IMR-90 (cell line): ENCODE results near the gene NDUFB11. TPM values are rescaled to one million over a fixed set of nuclear protein-coding genes. Genes with fewer than 3 reads are reported as not detected.

Source experiments
- ATAC-seq: fragments of 200-7000 bp; cut with Tn5 transposase; 2 replicates; pipeline ENCODE4 v1.9.1; 2020; ENCODE audit warnings: low read depth, mild to moderate bottlenecking, moderate library complexity
- BruUV-seq: library from RNA; stranded (reverse); fragments of 400-500 nt; replicated peaks from 2 replicates; lab custom pipeline; 2021; lab: Mats Ljungman, UMichigan
- CTCF ChIA-PET: fragments of 300-600 bp; formaldehyde crosslinking; extraction: SDS; loops from one replicate; lab custom pipeline; 2021; ENCODE audit warnings: antibody characterized with exemption; lab: Yijun Ruan, JAX
- POLR2A ChIA-PET: fragments of 300-600 bp; sonication (Branson Sonifier 250); formaldehyde crosslinking; loops from one replicate; lab custom pipeline; 2022; ENCODE audit warnings: antibody characterized with exemption; ENCODE audit not compliant: unreplicated experiment; lab: Charles Lee
- DNase-seq: peaks from one replicate; pipeline ENCODE4 v3.0.0; 2013
- H2AFZ ChIP-seq: replicated peaks from 2 replicates; pipeline ENCODE3; 2013; ENCODE audit warnings: low read length, mild to moderate bottlenecking; ENCODE audit not compliant: poor library complexity
- H2AK5ac ChIP-seq: 2 replicates; pipeline ENCODE4 v1.6.1; 2013; ENCODE audit warnings: low read depth, low read length, inconsistent platforms
- H2AK9ac ChIP-seq: replicated peaks from 2 replicates; pipeline ENCODE3; 2013; ENCODE audit warnings: mild to moderate bottlenecking, low read depth, low read length, moderate library complexity; ENCODE audit not compliant: poor library complexity
- H2BK120ac ChIP-seq: 2 replicates; pipeline ENCODE4 v1.6.1; 2013; ENCODE audit warnings: low read depth, low read length, inconsistent platforms
- H2BK15ac ChIP-seq: 3 replicates; pipeline ENCODE4 v1.6.1; 2013; ENCODE audit warnings: low read depth, low read length, inconsistent platforms
- H2BK20ac ChIP-seq: 2 replicates; pipeline ENCODE4 v1.6.1; 2013; ENCODE audit warnings: low read depth, mild to moderate bottlenecking, inconsistent platforms, low read length, moderate library complexity
- H2BK5ac ChIP-seq: 2 replicates; pipeline ENCODE4 v1.6.1; 2013; ENCODE audit warnings: mild to moderate bottlenecking, low read depth, low read length, inconsistent platforms; ENCODE audit not compliant: poor library complexity, severe bottlenecking
- H3K14ac ChIP-seq: replicated peaks from 2 replicates; pipeline ENCODE4 v1.6.1; 2013; ENCODE audit warnings: low read depth, low read length, inconsistent platforms
- H3K18ac ChIP-seq: 2 replicates; pipeline ENCODE4 v1.6.1; 2013; ENCODE audit warnings: low read depth, low read length, control low read depth
- H3K23ac ChIP-seq: 2 replicates; pipeline ENCODE4 v1.6.1; 2013; ENCODE audit warnings: low read depth, low read length, inconsistent platforms
- H3K27ac ChIP-seq: 2 replicates; pipeline ENCODE4 v1.5.1; 2013; ENCODE audit warnings: mild to moderate bottlenecking, control low read depth, low read length; ENCODE audit not compliant: insufficient read depth
- H3K27me3 ChIP-seq: 2 replicates; pipeline ENCODE4 v1.6.1; 2013; ENCODE audit warnings: low read length; ENCODE audit not compliant: control insufficient read depth, insufficient read depth
- H3K36me3 ChIP-seq: 2 replicates; pipeline ENCODE4 v1.6.1; 2013; ENCODE audit warnings: low read length, mixed read lengths; ENCODE audit not compliant: control insufficient read depth, insufficient read depth
- H3K4ac ChIP-seq: 2 replicates; pipeline ENCODE4 v1.6.1; 2013; ENCODE audit warnings: low read depth, low read length, inconsistent platforms
- H3K4me1 ChIP-seq: 2 replicates; pipeline ENCODE4 v1.6.1; 2013; ENCODE audit warnings: low read length, mixed read lengths; ENCODE audit not compliant: control insufficient read depth, insufficient read depth
- H3K4me2 ChIP-seq: 2 replicates; pipeline ENCODE4 v1.6.1; 2013; ENCODE audit warnings: low read depth, mild to moderate bottlenecking, control low read depth, low read length, moderate library complexity
- H3K4me3 ChIP-seq: 2 replicates; pipeline ENCODE4 v1.5.1; 2013; ENCODE audit warnings: low read depth, mild to moderate bottlenecking, control low read depth, low read length, moderate library complexity; ENCODE audit not compliant: insufficient read depth
- H3K56ac ChIP-seq: 2 replicates; pipeline ENCODE4 v1.6.1; 2013; ENCODE audit warnings: low read length, inconsistent platforms; ENCODE audit not compliant: insufficient read depth; ENCODE audit errors: extremely low read depth
- H3K79me1 ChIP-seq, 2 experiments: 2 replicates each; pipeline ENCODE4 v1.6.1; 2013; ENCODE audit warnings: low read length in 2 of 2, inconsistent platforms in 1 of 2, low read depth in 1 of 2
- H3K9ac ChIP-seq: 2 replicates; pipeline ENCODE4 v1.6.1; 2013; ENCODE audit warnings: low read depth, low read length, control low read depth
- H3K9me1 ChIP-seq: 2 replicates; pipeline ENCODE4 v1.6.1; 2013; ENCODE audit warnings: low read length, inconsistent platforms; ENCODE audit not compliant: insufficient read depth
- H3K9me3 ChIP-seq: 2 replicates; pipeline ENCODE4 v1.6.1; 2013; ENCODE audit warnings: low read length; ENCODE audit not compliant: control insufficient read depth, insufficient read depth
- H4K20me1 ChIP-seq: 2 replicates; pipeline ENCODE4 v1.6.1; 2013; ENCODE audit warnings: low read length, inconsistent platforms; ENCODE audit not compliant: insufficient read depth
- H4K5ac ChIP-seq: 2 replicates; pipeline ENCODE4 v1.6.1; 2013; ENCODE audit warnings: mild to moderate bottlenecking, low read depth, low read length, control low read depth
- H4K8ac ChIP-seq, 2 experiments: 2 replicates each; pipeline ENCODE4 v1.6.1; 2013; ENCODE audit warnings: low read depth in 2 of 2, low read length in 2 of 2, control low read depth in 1 of 2, inconsistent platforms in 1 of 2
- H4K91ac ChIP-seq: 2 replicates; pipeline ENCODE4 v1.6.1; 2013; ENCODE audit warnings: low read depth, low read length, inconsistent platforms; ENCODE audit not compliant: insufficient read depth
- CEBPB ChIP-seq: IDR thresholded peaks from 2 replicates; pipeline ENCODE4 v1.6.1; 2012; ENCODE audit warnings: low read depth, low read length, improper control_type of control experiment
- FOS ChIP-seq: fragments of 150-350 bp; IDR thresholded peaks from 2 replicates; pipeline ENCODE4 v1.6.1; 2016; ENCODE audit warnings: low read depth, low read length
- RAD21 ChIP-seq: IDR thresholded peaks from 2 replicates; pipeline ENCODE4 v1.6.1; 2012; ENCODE audit warnings: low read length, improper control_type of control experiment
- RFX5 ChIP-seq: IDR thresholded peaks from 2 replicates; pipeline ENCODE4 v1.8.0; 2012; ENCODE audit warnings: low read depth, mild to moderate bottlenecking, low read length, moderate library complexity
- WGBS, 2 experiments: methylation state at CpG; one replicate each; pipeline versions ENCODE4 v1.1.5 to v1.1.7; 2013; ENCODE audit warnings: missing lambda C conversion rate in 2 of 2; ENCODE audit not compliant: insufficient read length in 1 of 2; ENCODE audit errors: extremely low coverage in 2 of 2; 5-methylcytosine and 5-hydroxymethylcytosine counted together
- dilution Hi-C: fragments of 300-500 bp; cut with HindIII; formaldehyde crosslinking; loops from one replicate; pipeline ENCODE4 v1.14.3; 2018; ENCODE audit warnings: low sequenced_read_pairs; ENCODE audit not compliant: unreplicated experiment
- in situ Hi-C: fragments of 300-500 bp; cut with MboI; formaldehyde crosslinking; loops from 3 replicates; pipeline ENCODE4 v1.14.3; 2019; ENCODE audit warnings: low sequenced_read_pairs, inconsistent platforms, mixed read lengths
- intact Hi-C: fragments of 100-400 bp; cut with micrococcal nuclease; formaldehyde crosslinking; loops from 2 replicates; pipeline ENCODE4 v1.10.0; 2022
- polyA plus RNA-seq, 3 experiments: library from polyadenylated mRNA; depleted of rRNA; stranded (reverse); fragments of >200 nt; gene quantifications; 2 replicates each; pipeline ENCODE4 v1.2.3, GENCODE V29; 2012; ENCODE audit warnings: low replicate concordance in 1 of 3
- total RNA-seq: library from RNA; depleted of rRNA; stranded (reverse); fragments of >200 nt; gene quantifications from 2 replicates; pipeline ENCODE4 v1.2.3, GENCODE V29; 2012
- TF ChIP-seq, protein P1 (sequence below): fragments of 150-350 bp; IDR thresholded peaks from 2 replicates; pipeline ENCODE4 v1.6.1; 2016; ENCODE audit warnings: low read depth, mild to moderate bottlenecking, low read length, moderate library complexity, borderline replicate concordance
- TF ChIP-seq, protein P2 (sequence below): conservative IDR thresholded peaks from 2 replicates; pipeline ENCODE4 v1.5.1; 2012; ENCODE audit warnings: mild to moderate bottlenecking, low read depth, low read length, improper control_type of control experiment

Gene NDUFB11
- total and polyA plus RNA-seq, 2 of the 4 experiments (the other 2 are of a cell fraction), result 17.0 to 58.3 TPM

DNA sequence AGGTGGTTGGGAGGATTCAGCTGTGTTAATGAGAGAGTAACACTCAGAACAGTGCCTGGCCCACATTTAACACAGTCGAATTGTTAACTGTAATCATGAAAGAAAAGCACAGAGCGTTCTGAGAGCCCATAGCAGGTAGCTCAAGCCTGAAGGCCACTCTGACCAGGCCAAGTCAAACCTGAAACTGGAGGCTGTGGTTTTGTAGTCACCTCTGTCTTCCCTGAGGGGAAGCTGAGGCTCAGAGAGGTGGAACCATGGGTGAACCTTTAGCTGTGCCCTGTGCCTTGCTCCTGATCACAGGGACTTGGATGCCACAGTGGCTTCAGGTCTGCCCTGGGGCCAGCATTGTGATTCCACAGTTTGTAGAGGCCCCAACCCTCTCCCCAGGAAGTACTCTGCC, 32.6 kb upstream of the NDUFB11 start:
- H2BK20ac ChIP-seq, result no peak overlapping the region
- DNase-seq, result no peak
- H4K91ac ChIP-seq, result no peak overlapping the region
- H3K4me2 ChIP-seq, result no peak overlapping the region
- H2AFZ ChIP-seq, result no peak overlapping the region
- no peak overlapping the region for H2BK120ac ChIP-seq
- H3K4me1 ChIP-seq, result no peaks in the 10 kb centered on the region
- no peak overlapping the region for H3K27ac ChIP-seq
- in situ Hi-C loops (no loop called here), dilution Hi-C loops (no loop called here), intact Hi-C loops (no loop called here)
- no peak overlapping the region for H4K8ac ChIP-seq
- CTCF ChIA-PET, result no interaction called here
- no peak overlapping the region for H3K14ac ChIP-seq
- H3K36me3 ChIP-seq, result peaks cover 48% of the 10 kb centered on the region
- no peak overlapping the region for H2BK15ac ChIP-seq
- H3K9ac ChIP-seq, result no peak overlapping the region
- H3K4me3 ChIP-seq, result no peak overlapping the region
- peaks cover 21% of the 10 kb centered on the region; the same call in 1 of the 2 replicates for H3K27me3 ChIP-seq
- H3K18ac ChIP-seq, result no peak overlapping the region
- no peak overlapping the region for H3K4ac ChIP-seq
- H2AK5ac ChIP-seq, result no peak overlapping the region
- ATAC-seq, result no peak
- H3K9me1 ChIP-seq, result no peaks in the 10 kb centered on the region
- no TSS peak for BruUV-seq
- no peaks in the 10 kb centered on the region for H3K9me3 ChIP-seq
- peaks cover 3% of the 10 kb centered on the region in 2 experiments; a peak in 1 of 4 replicates for H3K79me1 ChIP-seq
- TF ChIP-seq, protein P1, sequence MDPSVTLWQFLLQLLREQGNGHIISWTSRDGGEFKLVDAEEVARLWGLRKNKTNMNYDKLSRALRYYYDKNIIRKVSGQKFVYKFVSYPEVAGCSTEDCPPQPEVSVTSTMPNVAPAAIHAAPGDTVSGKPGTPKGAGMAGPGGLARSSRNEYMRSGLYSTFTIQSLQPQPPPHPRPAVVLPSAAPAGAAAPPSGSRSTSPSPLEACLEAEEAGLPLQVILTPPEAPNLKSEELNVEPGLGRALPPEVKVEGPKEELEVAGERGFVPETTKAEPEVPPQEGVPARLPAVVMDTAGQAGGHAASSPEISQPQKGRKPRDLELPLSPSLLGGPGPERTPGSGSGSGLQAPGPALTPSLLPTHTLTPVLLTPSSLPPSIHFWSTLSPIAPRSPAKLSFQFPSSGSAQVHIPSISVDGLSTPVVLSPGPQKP, result no peak
- TF ChIP-seq CEBPB, result no peak
- TF ChIP-seq, protein P2, sequence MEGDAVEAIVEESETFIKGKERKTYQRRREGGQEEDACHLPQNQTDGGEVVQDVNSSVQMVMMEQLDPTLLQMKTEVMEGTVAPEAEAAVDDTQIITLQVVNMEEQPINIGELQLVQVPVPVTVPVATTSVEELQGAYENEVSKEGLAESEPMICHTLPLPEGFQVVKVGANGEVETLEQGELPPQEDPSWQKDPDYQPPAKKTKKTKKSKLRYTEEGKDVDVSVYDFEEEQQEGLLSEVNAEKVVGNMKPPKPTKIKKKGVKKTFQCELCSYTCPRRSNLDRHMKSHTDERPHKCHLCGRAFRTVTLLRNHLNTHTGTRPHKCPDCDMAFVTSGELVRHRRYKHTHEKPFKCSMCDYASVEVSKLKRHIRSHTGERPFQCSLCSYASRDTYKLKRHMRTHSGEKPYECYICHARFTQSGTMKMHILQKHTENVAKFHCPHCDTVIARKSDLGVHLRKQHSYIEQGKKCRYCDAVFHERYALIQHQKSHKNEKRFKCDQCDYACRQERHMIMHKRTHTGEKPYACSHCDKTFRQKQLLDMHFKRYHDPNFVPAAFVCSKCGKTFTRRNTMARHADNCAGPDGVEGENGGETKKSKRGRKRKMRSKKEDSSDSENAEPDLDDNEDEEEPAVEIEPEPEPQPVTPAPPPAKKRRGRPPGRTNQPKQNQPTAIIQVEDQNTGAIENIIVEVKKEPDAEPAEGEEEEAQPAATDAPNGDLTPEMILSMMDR, result no peak
- no peak for TF ChIP-seq FOS
- TF ChIP-seq RFX5, result no peak
- no peak for TF ChIP-seq RAD21
- H2BK5ac ChIP-seq, result no peak overlapping the region
- no CpG with 5 or more reads among the region's 2 CpGs for WGBS, 2 experiments
- POLR2A ChIA-PET, result interaction anchor here (0.6 kb wide), 1 partner anchor 205 kb away, joined by 3 read pairs; no protein-coding TSS in a partner anchor
- H3K23ac ChIP-seq, result no peak overlapping the region
- no peak overlapping the region for H4K5ac ChIP-seq
- H4K20me1 ChIP-seq, result no peaks in the 10 kb centered on the region
- peak overlapping the region; percentile 23 for H2AK9ac ChIP-seq
- H3K56ac ChIP-seq, result no peak overlapping the region
